DND-41 (cell line): ENCODE results near the gene NXN.

ENCODE experiments used
- ATAC-seq: fragments of 200-7000 bp; cut with Tn5 transposase; 3 replicates; pipeline ENCODE4 v1.9.1; 2021; ENCODE audit warnings: low read depth; ENCODE audit not compliant: insufficient read depth
- DNase-seq: peaks from one replicate; pipeline ENCODE4 v3.0.0-alpha.2; 2020
- H2AFZ ChIP-seq: 2 replicates; pipeline ENCODE4 v1.6.0; 2012; ENCODE audit warnings: low read depth, low read length
- H3K27ac ChIP-seq: 2 replicates; pipeline ENCODE4 v1.5.1; 2012; ENCODE audit warnings: low read length, inconsistent platforms
- H3K27me3 ChIP-seq: fragments of 200-600 bp; sonication (generic); 2 replicates; pipeline ENCODE4 v1.6.0; 2012; ENCODE audit warnings: low read length, mild to moderate bottlenecking, inconsistent platforms; ENCODE audit not compliant: insufficient read depth, poor library complexity
- H3K36me3 ChIP-seq: 2 replicates; pipeline ENCODE4 v1.5.1; 2012; ENCODE audit warnings: low read length, inconsistent platforms; ENCODE audit not compliant: insufficient read depth
- H3K4me1 ChIP-seq: 2 replicates; pipeline ENCODE4 v1.5.1; 2012; ENCODE audit warnings: mild to moderate bottlenecking, low read length; ENCODE audit not compliant: insufficient read depth
- H3K4me2 ChIP-seq: 2 replicates; pipeline ENCODE4 v1.6.0; 2012; ENCODE audit warnings: mild to moderate bottlenecking, moderate library complexity, low read length, inconsistent platforms; ENCODE audit not compliant: insufficient read depth
- H3K4me3 ChIP-seq, 2 experiments: fragments of 200-600 bp in 1 of 2; shearing (Covaris generic) in 1 of 2; 2 replicates each; pipeline ENCODE4 v1.5.1; 2012 to 2016; ENCODE audit warnings: inconsistent platforms in 2 of 2, low read length in 2 of 2, mild to moderate bottlenecking in 2 of 2, low read depth in 1 of 2, moderate library complexity in 1 of 2
- H3K79me2 ChIP-seq: 2 replicates; pipeline ENCODE4 v1.6.0; 2012; ENCODE audit warnings: low read length, inconsistent platforms; ENCODE audit not compliant: insufficient read depth
- H3K9ac ChIP-seq: 2 replicates; pipeline ENCODE4 v1.6.0; 2012; ENCODE audit warnings: low read depth, mild to moderate bottlenecking, inconsistent platforms, low read length, moderate library complexity
- H3K9me3 ChIP-seq: 2 replicates; pipeline ENCODE4 v1.5.1; 2012; ENCODE audit warnings: low read length, moderate library complexity, mild to moderate bottlenecking, inconsistent platforms; ENCODE audit not compliant: insufficient read depth, severe bottlenecking
- H4K20me1 ChIP-seq: 2 replicates; pipeline ENCODE4 v1.6.0; 2012; ENCODE audit warnings: low read length; ENCODE audit not compliant: insufficient read depth
- EZH2 ChIP-seq: IDR thresholded peaks from 3 replicates; pipeline ENCODE4 v1.6.1; 2012; ENCODE audit warnings: borderline replicate concordance, low read depth, mild to moderate bottlenecking, moderate library complexity, low read length, inconsistent platforms; ENCODE audit not compliant: severe bottlenecking
- TF ChIP-seq, protein P1 (sequence below): IDR thresholded peaks from 2 replicates; pipeline ENCODE4 v1.5.1; 2012; ENCODE audit warnings: borderline replicate concordance, low read length, moderate library complexity, mild to moderate bottlenecking; ENCODE audit not compliant: poor library complexity, severe bottlenecking; ENCODE audit errors: extremely low read depth

The NXN gene

DNA sequence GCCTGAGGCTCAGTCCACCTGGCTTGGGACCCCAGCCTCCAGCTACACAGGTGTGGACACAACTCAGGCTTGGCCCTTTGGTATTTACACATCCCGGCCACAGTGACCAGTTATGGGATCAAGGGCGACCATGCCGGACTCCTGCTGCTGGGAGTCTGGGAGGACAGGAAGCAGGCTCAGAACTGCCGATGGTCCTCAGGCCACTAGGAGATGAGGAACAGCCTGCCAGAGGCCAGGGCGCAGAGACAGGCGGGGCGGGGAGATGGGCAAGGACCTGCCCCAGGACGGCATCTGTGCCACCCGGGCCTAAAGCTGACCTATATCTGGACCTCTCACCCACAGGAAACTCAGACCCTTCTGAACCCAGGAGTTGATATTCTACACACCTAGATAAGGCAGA lies 12.5 kb downstream of the NXN start:
- Histone ChIP-seq H3K9me3 (no peaks in the 10 kb centered on the region), H3K36me3 (no peaks in the 10 kb centered on the region), H3K27ac (no peak overlapping the region), H3K4me2 (no peak overlapping the region), H3K4me3 (no peak overlapping the region), H3K79me2 (no peaks in the 10 kb centered on the region), H3K9ac (no peak overlapping the region), H3K27me3 (peaks cover 4% of the 10 kb centered on the region), H2AFZ (no peak overlapping the region), H3K4me1 (no peaks in the 10 kb centered on the region), H4K20me1 (no peaks in the 10 kb centered on the region)
- no peak for DNase-seq
- no peak for ATAC-seq
- TF ChIP-seq, protein P1, sequence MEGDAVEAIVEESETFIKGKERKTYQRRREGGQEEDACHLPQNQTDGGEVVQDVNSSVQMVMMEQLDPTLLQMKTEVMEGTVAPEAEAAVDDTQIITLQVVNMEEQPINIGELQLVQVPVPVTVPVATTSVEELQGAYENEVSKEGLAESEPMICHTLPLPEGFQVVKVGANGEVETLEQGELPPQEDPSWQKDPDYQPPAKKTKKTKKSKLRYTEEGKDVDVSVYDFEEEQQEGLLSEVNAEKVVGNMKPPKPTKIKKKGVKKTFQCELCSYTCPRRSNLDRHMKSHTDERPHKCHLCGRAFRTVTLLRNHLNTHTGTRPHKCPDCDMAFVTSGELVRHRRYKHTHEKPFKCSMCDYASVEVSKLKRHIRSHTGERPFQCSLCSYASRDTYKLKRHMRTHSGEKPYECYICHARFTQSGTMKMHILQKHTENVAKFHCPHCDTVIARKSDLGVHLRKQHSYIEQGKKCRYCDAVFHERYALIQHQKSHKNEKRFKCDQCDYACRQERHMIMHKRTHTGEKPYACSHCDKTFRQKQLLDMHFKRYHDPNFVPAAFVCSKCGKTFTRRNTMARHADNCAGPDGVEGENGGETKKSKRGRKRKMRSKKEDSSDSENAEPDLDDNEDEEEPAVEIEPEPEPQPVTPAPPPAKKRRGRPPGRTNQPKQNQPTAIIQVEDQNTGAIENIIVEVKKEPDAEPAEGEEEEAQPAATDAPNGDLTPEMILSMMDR = no peak
- TF ChIP-seq EZH2 = no peak

DNA sequence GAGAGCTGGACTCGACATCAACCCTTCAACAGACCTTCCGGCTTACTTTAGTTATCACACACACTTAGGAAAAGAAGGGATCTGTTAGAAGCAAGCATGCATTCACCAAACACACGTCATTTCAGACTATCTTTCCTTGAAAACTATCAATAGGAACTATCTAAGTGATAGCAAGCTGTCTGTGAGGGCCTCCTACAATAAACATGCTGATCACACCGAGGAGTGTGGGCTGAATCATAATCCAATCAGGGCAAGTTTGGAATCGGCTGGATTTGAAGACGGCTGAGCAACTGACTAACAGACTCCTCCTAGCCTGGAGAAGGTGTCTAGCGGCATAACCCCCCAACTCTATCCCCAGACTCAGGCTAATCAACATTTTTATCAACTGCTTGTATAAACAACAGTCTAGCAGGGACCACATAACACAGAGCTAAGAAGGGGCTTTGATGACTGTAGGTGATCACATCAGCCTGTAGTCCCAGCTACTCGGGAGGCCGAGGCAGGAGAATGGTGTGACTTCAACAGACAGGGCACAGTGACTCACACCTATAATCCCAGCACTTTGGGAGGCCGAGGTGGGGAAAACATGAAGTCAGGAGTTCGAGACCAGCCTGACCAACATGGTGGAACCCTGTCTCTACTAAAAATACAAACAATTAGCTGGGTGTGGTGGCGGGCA lies 14.1 kb downstream of the NXN start:
- no peak overlapping the region for H3K9ac ChIP-seq
- H3K36me3 ChIP-seq = no peaks in the 10 kb centered on the region
- TF ChIP-seq EZH2 = no peak
- TF ChIP-seq, protein P1 = no peak
- DNase-seq (no peak), ATAC-seq (no peak)
- no peak overlapping the region for H3K27ac ChIP-seq
- no peak overlapping the region for H3K4me3 ChIP-seq
- peaks cover 5% of the 10 kb centered on the region for H3K27me3 ChIP-seq
- H3K79me2 ChIP-seq = no peaks in the 10 kb centered on the region
- no peak overlapping the region for H3K4me2 ChIP-seq
- no peaks in the 10 kb centered on the region for H3K9me3 ChIP-seq
- H3K4me1 ChIP-seq = no peaks in the 10 kb centered on the region
- no peaks in the 10 kb centered on the region for H4K20me1 ChIP-seq
- no peak overlapping the region for H2AFZ ChIP-seq

DNA sequence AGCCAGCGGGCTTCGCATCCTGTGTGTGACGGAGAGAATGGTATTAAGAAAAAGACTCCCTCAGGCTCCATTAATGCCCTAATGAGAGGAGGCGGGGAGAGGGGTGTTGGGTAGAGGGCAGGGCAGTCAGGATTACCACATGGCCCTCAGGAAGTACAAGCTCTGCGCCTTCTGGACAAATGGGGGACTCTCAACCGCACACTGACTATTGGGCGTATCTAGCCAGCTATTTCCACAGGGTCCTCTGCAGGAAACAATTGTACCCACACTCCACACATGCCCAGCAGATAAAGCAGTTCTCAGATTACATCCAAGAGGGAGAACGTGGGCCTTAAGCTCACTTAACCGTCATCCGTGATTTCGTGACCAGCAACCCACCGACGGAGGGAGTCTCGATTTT lies 14.7 kb downstream of the NXN start:
- no peaks in the 10 kb centered on the region for H3K4me1 ChIP-seq
- no peak overlapping the region for H2AFZ ChIP-seq
- H3K9ac ChIP-seq = no peak overlapping the region
- H3K36me3 ChIP-seq = no peaks in the 10 kb centered on the region
- H3K27me3 ChIP-seq = peaks cover 5% of the 10 kb centered on the region
- DNase-seq (no peak), ATAC-seq (no peak)
- H3K4me3 ChIP-seq = no peak overlapping the region
- TF ChIP-seq EZH2 = no peak
- TF ChIP-seq, protein P1 = no peak
- no peak overlapping the region for H3K4me2 ChIP-seq
- H3K27ac ChIP-seq = no peak overlapping the region
- H4K20me1 ChIP-seq = no peaks in the 10 kb centered on the region
- no peaks in the 10 kb centered on the region for H3K79me2 ChIP-seq
- H3K9me3 ChIP-seq = no peaks in the 10 kb centered on the region

DNA sequence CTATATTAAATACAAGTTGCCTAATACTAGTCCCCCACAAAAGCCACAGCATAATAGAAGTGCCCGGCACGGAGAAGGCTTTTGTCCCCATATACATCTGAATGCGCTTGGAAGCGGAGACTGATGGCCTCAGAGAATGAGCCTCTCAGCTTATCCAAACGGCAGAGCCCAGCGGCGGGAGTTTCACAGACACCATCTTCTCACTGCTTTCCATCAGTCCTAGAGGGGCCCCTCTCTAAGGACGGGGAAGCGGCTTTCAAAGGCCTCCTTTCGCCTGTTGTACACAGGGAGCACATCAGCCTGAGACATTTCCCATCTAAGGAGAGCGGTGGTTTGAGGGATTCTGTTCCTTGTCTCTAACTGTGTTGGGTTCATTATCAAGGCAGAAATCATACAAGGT lies 16.9 kb downstream of the NXN start:
- Histone ChIP-seq H2AFZ (no peak overlapping the region), H3K9me3 (no peaks in the 10 kb centered on the region), H3K4me3 (no peak overlapping the region), H3K27me3 (peaks cover 3% of the 10 kb centered on the region), H4K20me1 (no peaks in the 10 kb centered on the region), H3K27ac (no peak overlapping the region), H3K9ac (no peak overlapping the region), H3K4me2 (no peak overlapping the region), H3K36me3 (no peaks in the 10 kb centered on the region), H3K79me2 (no peaks in the 10 kb centered on the region), H3K4me1 (no peaks in the 10 kb centered on the region)
- DNase-seq (no peak), ATAC-seq (no peak)
- no peak for TF ChIP-seq EZH2
- TF ChIP-seq, protein P1 = no peak
